Fibroblast of the conjunctiva (primary cell): ENCODE data around the gene HCFC1.
"Not testable (repeated sequence)": the region's sequence is repeated elsewhere in the genome, so short reads cannot be mapped to it uniquely, and the experiment has no call there.

Experiments used
- DNase-seq: peaks from one replicate; pipeline ENCODE4 v3.0.0-alpha.2; 2010; ENCODE audit warnings: low read depth

HCFC1 gene

DNA sequence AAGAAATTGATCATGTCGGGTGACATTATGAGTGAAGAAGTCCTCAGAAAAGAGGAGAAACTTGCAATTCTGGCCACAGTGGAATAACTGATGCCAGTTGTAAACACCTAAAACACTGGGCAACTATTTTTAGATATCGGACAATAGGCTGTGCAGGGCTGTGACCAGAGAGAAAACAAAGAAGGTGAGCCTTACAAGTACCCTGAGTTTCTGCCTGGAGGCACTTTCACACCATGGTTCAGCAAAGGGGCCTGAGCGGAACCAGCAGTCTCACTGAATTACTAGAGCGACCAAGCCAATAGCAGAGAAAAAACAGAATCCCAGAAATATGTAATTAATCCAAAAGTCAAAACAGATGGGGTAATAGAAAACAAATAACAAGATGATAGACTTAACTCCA lies 36.9 kb upstream of the HCFC1 start:
- DNase-seq = no peak

DNA sequence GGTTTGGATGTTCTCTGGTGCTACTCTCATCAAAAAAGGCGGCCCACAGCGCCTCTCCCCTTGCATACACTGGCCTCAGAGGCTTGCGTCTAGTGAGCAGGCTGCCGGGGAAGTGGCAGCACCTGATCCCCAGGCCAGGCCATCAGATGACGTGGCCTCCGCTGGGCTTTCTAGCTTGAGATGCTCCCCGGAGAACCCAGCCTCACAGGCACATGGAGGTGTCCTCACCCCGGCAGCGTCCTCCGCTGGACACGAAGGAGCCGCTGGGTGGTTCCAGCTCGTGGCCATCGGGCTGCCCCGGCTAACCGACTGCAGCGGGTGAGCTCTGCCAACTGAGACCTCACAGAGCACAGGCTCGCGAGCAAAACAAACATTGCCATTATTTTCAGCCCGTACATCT lies 35.3 kb upstream of the HCFC1 start:
- no peak for DNase-seq

DNA sequence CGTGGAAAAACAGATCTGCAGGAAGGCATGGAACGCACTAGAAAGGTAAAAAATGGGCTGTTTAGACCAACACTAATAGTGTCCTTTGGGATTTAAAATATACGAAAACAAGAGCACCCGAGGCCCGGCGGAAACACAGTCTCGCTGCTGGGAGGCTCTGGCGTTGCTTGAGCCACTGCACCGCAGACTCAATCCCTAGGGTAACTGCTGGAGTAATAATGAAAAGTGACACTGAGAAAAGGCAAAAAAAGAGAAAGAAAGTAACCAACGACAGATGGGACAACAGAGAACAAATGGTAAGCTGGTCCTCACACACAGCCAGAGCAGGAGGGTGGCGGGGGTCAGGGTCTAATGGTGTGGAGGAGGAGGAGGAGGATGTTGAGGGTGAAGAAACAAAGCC lies 32.7 kb upstream of the HCFC1 start:
- DNase-seq = no peak

DNA sequence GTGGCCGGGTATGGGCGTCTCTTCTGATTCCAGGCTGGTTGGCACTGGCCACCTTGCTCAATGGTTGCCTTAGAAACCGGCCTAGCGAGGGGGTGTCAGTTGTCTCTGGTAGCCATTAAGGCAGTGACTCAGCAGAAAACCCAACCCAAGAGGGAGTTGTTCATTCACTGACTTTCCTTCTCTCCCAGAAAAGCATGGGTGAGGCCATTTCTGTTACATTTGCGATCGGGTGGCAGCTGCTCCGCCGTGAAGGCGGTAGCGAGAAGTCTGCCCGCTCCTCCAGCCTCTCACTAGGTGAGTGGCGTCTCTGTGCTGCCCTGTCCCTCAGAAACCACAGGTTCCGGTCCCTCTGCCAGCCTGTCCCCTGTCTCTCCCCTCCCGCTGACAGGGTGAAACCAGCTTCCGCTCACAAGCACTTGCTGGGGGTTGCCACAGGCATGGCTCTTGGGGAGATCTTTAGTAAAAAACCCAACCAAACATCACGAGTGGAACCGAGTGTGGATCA lies 30.6 kb upstream of the HCFC1 start:
- DNase-seq = peak; percentile 49

DNA sequence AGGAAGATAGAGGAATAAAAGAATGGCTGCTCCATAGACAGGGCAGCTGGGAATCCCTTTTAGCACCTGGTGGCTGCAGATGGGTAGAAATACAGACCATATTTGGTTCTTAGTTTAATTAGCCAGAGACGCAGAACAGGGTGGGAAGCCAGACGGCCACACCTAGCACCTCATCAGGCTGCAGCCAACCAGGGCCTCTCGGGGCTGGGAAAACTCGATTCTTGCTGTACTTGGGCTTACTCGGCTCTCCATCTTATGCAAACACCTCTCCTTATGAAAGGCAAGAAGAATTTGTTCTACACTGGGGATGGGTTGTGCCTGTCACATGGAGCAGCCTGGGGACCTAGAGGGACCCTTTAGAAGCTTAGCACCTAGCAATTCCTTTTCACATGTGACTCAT lies 28.4 kb upstream of the HCFC1 start:
- no peak for DNase-seq

DNA sequence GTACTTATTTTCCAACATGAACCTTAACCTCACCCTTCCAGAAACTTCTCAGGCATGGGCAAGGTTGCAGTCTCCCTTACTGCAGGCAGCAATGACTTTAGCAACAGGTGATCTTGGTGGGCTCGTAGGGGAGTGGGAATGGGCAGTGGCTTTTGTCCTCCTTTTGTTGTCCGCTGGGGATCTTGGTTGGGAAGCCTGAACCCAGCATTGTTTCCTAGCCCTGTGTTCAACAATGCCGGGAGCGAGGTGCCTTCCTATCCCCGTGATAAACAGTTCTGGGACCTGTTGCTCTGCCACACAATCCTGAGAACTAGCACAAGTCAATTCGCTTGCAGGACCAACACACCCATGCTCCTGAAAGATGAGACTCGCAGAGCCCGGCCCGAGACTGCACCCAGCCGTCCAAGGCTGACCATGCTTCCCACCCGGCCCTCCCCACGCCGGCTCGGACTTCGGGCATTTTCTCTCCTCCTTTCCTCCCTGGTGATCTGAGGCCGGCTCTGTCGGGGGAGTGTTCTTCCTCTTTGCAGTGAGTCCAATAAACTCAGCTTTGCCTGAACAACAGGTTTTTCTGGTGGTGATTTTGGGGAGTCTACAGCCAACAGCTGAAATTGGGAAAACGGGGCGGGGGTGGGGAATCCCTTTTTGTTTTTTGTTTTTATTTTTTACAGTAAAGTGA lies 27.9 kb upstream of the HCFC1 start:
- DNase-seq = no peak

DNA sequence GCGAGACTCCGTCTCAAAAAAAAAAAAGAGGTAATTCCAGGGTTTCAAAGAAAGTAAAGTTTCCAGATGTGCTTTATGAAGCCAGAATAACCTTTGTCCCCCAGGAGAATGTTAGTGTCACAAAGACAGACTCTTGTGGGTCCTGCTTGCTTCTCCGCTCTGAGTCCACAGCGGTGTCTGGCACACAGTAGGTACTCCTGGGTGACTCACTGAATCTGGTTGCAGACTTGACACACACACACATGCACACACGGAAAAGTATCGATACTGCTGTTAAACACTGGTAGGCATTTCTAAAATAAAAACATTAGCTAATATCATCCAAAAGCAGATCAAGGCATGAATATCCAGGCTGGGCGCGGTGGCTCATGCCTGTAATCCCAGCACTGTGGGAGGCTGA lies 23.9 kb upstream of the HCFC1 start:
- no peak for DNase-seq

DNA sequence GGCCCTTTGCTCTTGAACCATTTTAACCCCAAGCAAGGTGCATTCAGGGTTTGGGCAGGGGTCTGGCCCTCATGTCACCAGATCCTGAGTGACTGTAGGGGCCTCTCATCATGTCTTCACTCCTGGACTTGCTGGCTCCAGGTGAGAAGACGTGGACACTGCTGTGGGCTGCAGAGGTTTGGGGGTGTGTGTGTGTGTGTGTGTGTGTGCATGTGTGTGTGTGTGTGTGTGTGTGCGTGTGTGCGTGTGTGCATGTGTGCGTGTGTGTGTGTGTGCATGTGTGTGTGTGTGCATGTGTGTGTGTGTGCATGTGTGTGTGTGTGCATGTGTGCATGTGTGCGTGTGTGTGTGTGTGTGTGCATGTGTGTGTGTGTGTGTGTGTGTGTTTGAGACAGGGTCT lies 22.8 kb upstream of the HCFC1 start:
- not testable (repeated sequence) for DNase-seq

DNA sequence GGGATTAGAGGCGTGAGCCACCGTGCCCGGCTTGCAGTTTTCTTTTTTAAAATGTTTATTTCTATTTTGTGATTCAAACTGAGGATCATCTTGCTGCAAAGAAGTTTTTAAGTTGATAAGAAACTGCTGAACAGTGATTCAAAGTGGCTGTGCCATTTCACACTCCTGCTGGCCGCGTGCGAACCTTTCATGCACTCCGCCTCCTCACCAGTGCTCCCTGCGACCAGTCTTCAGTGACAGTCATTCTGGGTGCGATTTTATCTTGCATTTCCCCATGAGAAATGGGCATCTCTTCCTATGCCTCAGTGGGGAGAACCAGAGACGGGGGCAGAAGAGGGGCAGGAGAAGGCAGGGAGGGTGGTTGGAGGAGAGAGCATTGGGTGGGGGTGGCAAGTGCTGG lies 22.4 kb upstream of the HCFC1 start:
- DNase-seq = no peak

DNA sequence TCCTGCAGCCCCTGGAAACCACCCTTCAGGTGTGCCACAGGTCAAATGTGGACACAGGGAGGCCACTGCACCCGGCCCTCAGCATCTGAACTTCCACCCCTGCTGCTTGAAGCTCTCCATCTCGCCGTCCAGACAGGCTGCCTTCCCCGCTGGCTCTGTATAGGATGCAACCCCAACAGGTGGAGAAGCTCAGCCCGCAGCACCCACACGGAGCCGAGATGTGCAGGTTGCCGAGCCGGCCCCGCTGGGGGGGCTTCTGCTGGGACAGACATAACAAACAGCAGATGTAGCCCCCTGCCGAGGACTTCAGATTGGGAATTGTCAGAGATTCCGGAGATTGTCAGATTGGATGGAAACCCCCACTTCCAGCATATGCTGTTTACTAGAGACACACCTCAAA lies 21.5 kb upstream of the HCFC1 start:
- no peak for DNase-seq

DNA sequence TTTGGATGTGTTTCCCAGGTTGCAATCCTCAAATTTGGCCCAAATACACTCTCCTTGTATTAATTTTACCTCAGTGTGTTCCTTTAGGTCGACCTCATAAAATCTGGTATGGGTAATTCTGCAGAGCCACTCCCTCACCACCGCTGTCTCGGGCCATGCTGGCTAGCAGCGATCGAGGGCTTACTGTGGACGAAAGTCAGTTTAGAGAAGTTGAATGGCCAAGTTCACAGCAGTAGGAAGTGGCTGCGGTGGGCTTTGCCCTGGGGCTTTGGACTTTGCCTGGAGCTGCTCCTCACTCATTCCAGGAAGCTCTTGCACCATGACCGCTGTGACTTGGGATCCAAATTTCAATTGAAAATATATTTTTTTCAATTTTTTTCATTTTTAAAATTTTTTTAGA lies 20.6 kb upstream of the HCFC1 start:
- no peak for DNase-seq

DNA sequence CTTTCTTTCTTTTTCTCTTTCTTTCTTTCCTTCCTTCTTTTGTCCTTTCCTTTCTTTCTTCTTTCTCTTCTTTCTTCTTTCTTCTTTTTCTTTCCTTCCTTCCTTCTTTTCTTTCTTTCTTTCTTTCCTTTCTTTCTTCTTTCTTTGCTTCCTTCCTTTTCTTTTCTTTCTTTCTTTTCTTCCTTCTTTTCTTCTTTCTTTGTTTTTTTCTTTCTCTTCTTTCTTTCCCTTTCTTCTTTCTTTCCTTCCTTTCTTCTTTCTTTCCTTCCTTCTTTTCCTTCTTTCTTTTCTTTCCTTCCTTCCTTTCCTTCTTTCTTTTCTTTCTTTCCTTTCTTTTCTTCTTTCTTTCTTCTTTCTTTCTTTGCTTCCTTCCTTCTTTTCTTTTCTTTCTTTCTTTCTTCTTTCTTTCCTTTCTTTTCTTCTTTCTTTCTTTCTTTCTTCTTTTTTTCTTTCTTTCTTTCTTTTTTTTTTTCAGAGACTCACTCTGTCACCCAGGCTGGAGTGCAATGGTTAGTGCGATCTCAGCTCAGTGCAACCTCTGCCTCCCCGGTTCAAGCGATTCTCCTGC lies 19.5 kb upstream of the HCFC1 start:
- no peak for DNase-seq

DNA sequence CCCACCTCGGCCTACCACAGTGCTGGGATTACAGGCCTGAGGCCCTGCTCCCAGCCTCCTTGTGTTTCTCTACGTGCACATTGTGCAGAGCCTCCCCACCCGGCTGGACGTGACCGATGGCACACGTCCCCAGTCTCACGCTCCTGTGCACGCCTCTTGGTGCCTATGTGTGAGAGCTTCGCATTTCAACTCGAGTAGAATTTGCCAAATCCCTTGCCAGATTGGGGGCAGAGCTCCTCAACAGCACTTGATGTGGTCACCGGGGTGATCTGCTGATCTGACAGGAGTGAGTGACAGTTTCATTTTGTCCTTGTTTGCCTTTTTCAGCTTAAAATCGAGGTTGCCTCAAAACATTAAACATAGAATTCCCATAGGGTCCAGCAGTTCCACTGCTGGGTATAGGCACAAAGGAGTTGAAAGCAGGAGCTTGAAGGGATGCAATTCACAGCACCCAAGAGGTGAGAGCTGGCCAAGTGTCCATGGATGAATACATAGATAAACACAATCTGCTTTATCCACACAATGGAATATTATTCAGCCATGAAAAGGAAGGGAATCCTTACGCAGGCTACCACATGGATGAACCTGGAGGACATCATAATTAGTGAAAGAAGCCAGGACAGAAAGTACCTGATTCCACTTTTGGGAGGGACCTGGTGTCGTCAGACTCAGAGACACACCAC lies 18.5 kb upstream of the HCFC1 start:
- no peak for DNase-seq

DNA sequence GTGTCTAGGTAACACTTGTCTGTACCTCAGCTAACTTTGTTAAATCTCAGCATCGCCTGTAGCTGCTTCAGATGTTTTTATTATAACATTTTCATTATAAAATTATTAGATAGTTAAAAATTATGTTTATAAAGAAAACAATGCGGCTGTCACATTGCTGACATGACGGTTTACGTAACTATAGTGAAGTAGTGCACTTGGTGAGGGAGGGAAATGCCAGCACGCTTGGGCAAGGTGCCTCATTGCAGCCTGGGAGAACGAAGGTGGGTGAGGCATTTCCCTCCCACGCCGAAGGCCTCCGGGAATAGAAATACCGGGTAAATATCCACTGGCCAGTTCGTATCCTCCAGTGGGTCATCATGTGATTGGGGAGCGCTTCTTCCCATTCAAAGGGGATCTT lies 16.9 kb upstream of the HCFC1 start:
- no peak for DNase-seq

DNA sequence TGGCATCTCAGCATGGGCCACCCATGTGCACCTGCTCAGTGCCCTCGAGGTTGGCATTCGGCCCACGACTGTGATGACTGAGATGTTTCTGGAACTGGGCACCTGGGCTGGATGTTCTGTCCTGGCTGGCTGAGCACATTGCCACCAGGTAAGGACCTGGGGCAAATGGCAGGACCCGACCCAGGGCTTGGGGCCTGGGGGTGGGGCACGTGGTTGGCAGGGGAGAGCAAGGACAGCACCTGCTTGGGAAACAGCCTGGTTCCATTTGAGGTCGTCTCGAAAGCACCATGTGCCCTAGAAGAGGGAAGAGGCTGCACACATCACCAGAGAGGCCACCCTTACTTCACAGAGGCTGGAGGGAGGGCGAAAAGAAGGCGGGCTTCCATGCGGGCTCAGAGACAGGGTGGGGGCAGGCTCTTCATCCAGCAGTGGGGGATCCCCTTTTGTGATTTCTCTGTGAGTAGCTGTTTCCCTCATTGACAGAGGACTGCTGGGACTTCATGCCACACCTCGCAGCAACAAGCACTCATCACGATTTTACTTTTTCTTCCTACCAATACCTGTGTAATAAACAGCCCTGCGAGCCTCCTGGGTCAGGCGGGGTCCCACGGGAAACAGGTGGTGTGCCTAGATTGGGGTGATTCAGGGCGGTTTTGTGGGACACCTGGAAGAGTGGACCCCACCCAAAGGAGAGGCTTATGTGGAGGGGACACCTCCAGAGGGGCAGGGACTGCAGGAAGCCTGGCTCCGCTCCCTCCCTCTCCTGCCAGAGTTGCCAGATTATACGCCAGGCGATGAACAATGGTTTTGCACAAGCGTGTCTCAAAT lies 12.9 kb upstream of the HCFC1 start:
- no peak for DNase-seq

DNA sequence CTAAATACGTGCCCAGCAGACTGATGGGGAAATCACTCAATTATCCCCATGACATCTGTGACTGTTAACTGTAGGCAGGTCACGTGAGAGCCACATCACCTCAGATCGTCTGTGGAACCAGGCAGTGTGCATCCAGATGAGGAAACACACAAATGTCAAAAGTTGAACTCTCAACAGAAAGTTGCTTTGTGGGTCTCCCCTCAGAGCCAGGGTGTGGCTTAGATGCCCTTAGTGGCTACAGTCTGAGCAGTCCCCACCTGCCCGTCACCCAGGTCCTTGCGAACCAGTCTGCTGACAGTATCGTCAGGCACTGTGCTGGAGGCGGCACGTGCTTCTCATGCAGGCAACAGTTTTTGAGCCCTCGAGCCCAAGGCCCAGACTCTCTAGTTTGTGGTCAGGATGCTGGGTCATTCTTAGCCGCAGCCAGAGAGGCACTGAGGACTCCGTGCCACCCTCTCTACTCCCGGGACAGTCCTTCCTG lies 11.7 kb upstream of the HCFC1 start:
- no peak for DNase-seq

DNA sequence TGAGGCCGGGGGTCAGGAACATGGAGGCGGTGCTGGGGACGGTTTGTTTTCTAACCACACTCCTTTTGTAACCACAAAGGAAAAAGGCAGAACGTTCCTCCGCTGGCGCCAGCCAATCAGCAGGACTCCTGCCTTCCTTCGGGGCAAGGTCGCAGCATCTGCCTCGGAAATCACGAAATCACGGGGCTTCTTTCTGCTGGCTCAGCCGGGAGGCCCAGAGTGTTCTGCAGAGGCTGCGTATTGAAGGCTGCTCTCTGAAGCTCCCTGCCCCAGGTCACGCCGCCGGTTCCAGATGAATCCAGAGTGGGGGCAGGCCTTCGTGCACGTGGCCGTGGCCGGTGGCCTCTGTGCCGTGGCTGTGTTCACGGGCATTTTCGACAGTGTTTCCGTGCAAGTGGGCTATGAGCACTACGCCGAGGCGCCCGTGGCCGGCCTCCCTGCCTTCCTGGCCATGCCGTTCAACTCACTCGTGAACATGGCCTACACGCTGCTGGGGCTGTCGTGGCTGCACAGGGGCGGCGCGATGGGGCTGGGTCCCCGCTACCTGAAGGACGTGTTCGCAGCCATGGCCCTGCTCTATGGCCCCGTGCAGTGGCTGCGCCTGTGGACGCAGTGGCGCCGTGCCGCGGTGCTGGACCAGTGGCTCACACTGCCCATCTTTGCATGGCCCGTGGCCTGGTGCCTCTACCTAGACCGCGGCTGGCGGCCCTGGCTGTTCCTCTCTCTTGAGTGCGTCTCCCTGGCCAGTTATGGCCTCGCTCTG lies 10.3 kb upstream of the HCFC1 start:
- no peak for DNase-seq

DNA sequence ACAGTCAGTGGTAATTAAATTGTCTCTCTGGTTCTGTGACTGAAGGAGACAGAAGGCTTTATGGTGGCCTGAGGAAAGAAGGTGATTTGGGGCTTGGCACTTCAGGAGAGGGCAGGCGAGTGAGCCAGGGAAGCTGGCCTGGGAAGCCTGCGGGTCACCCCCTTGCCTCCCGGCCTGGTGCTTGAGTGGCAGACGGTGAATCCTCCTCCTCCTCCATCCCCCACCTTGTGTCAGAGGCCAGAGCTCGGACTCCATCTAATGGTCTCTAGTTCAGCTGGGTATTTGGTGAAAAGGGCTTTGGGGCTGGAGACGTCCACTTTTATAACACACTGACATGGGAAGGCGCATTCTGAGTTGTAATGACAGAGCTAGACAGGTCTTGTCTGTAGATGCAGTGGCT lies 9.6 kb upstream of the HCFC1 start:
- DNase-seq = no peak

DNA sequence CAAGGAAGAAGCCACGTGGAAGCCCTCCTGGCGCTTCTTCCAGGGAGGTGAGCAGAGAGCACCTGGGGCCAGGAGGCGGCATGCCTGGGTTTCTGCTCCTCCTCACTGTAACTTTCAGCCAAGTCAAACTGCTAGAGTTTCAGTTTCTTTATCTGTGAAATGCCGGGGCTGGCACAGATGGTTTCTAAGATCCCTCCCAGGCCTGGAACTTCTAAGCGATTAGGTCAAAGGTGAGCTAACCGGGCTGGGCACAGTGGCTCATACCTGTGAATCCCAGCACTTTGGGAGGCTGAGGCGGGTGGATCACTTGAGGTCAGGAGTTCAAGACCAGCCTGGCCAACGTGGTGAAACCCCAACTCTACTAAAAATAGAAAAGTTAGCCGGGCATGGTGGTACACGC lies 8.8 kb upstream of the HCFC1 start:
- DNase-seq = not testable (repeated sequence)

DNA sequence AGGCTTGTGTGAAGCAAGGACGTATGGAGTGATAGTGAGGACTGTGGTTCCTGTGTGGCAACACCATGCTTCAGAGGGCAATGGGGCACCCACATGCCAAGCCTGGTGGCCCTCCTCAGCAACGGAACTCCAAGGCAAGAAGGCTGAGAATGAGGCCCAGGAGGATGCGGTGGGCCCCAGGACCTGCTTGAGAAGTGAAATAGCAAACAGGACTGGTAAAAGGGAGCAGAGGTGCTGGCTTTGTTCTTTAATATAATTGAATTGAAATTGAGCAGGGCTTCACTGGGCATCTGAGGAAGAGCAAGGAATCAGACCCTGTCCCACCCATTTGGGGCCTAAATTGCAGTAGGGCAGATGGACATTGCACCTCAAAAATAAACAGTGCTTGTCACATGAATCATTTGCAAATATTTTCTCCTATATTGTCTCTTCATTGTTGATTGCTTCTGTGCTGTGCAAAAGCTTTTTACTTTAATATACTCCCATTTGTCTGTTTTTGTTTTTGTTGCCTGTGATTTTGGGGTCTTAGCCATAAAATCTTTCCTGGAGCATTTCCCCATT lies 3.2 kb upstream of the HCFC1 start:
- DNase-seq = no peak

DNA sequence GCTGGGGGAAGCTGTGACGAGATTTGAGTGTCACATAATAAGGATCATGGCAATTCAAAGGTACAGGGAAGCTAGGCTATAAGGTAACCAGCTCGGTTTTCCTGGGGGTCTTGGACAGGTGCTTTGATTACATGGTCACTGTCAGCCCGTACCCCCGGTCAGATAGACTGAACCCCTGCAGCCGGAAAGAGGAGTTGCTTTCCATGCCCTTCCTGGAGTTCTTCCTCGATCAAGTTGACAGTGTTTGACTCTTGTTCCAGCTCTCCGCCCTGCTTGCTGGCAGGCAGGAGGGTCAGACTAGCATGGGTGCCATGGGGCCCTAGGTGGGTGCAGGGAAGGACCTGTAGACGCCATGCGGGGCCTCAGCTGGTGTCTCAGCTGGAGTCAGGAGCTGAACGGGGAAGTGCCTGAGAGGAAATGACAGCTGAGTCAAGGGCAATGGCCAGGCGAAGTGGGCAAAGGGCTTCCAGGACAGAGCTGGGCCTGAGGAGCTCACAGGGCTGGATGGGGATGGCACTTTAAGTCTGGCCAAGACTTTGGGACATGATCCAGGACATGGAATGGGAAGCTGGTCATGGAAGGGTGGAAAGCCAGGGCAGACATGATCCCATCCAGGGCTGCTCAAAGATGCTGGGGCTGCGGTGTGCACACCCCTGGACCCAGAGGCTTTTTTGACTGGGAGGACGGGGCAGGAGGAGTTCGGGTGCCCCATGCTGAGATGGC lies 2.5 kb upstream of the HCFC1 start:
- no peak for DNase-seq
